H9 (cell line): ENCODE measurements around the gene LGALS12. TPM values are rescaled to one million over a fixed set of nuclear protein-coding genes. Genes with fewer than 3 reads are reported as not detected.

Experiments used
- DNase-seq: peaks from one replicate; pipeline ENCODE4 v3.0.0-alpha.2; 2017
- H2AFZ ChIP-seq: one replicate; pipeline ENCODE4 v1.6.1; 2013; ENCODE audit warnings: mild to moderate bottlenecking, low read length, control low read depth, moderate library complexity
- H2AK5ac ChIP-seq: 2 replicates; pipeline ENCODE4 v1.6.1; 2013; ENCODE audit warnings: low read length, control low read depth, mixed read lengths; ENCODE audit not compliant: insufficient read length
- H2BK120ac ChIP-seq: one replicate; pipeline ENCODE4 v1.6.1; 2013; ENCODE audit warnings: low read depth, mild to moderate bottlenecking, low read length, control low read depth, inconsistent platforms; ENCODE audit not compliant: poor library complexity, severe bottlenecking
- H2BK12ac ChIP-seq: 2 replicates; pipeline ENCODE4 v1.6.1; 2013; ENCODE audit warnings: low read length, control low read depth, mixed read lengths, low read depth; ENCODE audit not compliant: insufficient read length
- H2BK15ac ChIP-seq: 2 replicates; pipeline ENCODE4 v1.6.1; 2013; ENCODE audit warnings: low read depth, low read length, control low read depth
- H2BK20ac ChIP-seq: one replicate; pipeline ENCODE4 v1.6.1; 2013; ENCODE audit warnings: low read depth, mild to moderate bottlenecking, low read length, control low read depth, inconsistent platforms; ENCODE audit not compliant: poor library complexity, severe bottlenecking
- H2BK5ac ChIP-seq: 2 replicates; pipeline ENCODE4 v1.6.1; 2013; ENCODE audit warnings: low read length, control low read depth, mixed read lengths; ENCODE audit not compliant: insufficient read length
- H3K14ac ChIP-seq: 2 replicates; pipeline ENCODE4 v1.6.1; 2013; ENCODE audit warnings: low read length, control low read depth; ENCODE audit not compliant: insufficient read depth
- H3K18ac ChIP-seq: 2 replicates; pipeline ENCODE4 v1.6.1; 2013; ENCODE audit warnings: low read depth, mild to moderate bottlenecking, mixed read lengths, low read length, control low read depth; ENCODE audit not compliant: insufficient read length
- H3K23ac ChIP-seq: 2 replicates; pipeline ENCODE4 v1.6.1; 2013; ENCODE audit warnings: low read length, control low read depth, mixed read lengths, low read depth; ENCODE audit not compliant: insufficient read length
- H3K23me2 ChIP-seq: 2 replicates; pipeline ENCODE4 v1.6.1; 2013; ENCODE audit warnings: low read depth, mild to moderate bottlenecking, mixed read lengths, low read length, control low read depth; ENCODE audit not compliant: insufficient read length, poor library complexity, severe bottlenecking
- H3K27ac ChIP-seq: 2 replicates; pipeline ENCODE4 v1.5.1; 2013; ENCODE audit warnings: low read length, control low read depth, mixed read lengths, low read depth; ENCODE audit not compliant: insufficient read length
- H3K27me3 ChIP-seq: 2 replicates; pipeline ENCODE4 v1.6.1; 2013; ENCODE audit warnings: low read length, control low read depth, inconsistent platforms; ENCODE audit not compliant: insufficient read depth
- H3K4ac ChIP-seq: 2 replicates; pipeline ENCODE4 v1.6.1; 2013; ENCODE audit warnings: low read depth, mild to moderate bottlenecking, control low read depth, inconsistent platforms, low read length, moderate library complexity
- H3K4me1 ChIP-seq: 2 replicates; pipeline ENCODE4 v1.6.1; 2013; ENCODE audit warnings: low read length, control low read depth, inconsistent platforms; ENCODE audit not compliant: insufficient read depth
- H3K4me2 ChIP-seq: 2 replicates; pipeline ENCODE4 v1.6.1; 2013; ENCODE audit warnings: low read length, control low read depth, mixed read lengths; ENCODE audit not compliant: insufficient read length, insufficient read depth
- H3K56ac ChIP-seq: 2 replicates; pipeline ENCODE4 v1.6.1; 2013; ENCODE audit warnings: low read depth, mild to moderate bottlenecking, mixed read lengths, low read length, control low read depth; ENCODE audit not compliant: insufficient read length
- H3K79me1 ChIP-seq: 2 replicates; pipeline ENCODE4 v1.6.1; 2013; ENCODE audit warnings: low read depth, mild to moderate bottlenecking, moderate library complexity, low read length, control low read depth, inconsistent platforms; ENCODE audit not compliant: insufficient read depth, poor library complexity, severe bottlenecking
- H3K79me2 ChIP-seq: 2 replicates; pipeline ENCODE4 v1.6.1; 2013; ENCODE audit warnings: low read length, control low read depth, inconsistent platforms; ENCODE audit not compliant: insufficient read depth
- H3K9ac ChIP-seq: 2 replicates; pipeline ENCODE4 v1.6.1; 2013; ENCODE audit warnings: low read length, control low read depth, mixed read lengths; ENCODE audit not compliant: insufficient read length; ENCODE audit errors: extremely low read depth
- H3K9me3 ChIP-seq: one replicate; pipeline ENCODE4 v1.6.1; 2013; ENCODE audit warnings: low read depth, low read length, inconsistent platforms; ENCODE audit not compliant: control insufficient read depth
- H3T11ph ChIP-seq: one replicate; pipeline ENCODE4 v1.6.1; 2013; ENCODE audit warnings: mild to moderate bottlenecking, low read length, control low read depth, inconsistent platforms
- H4K20me1 ChIP-seq: one replicate; pipeline ENCODE4 v1.6.1; 2013; ENCODE audit not compliant: control insufficient read depth, insufficient read length, insufficient read depth
- H4K5ac ChIP-seq: 2 replicates; pipeline ENCODE4 v1.6.1; 2013; ENCODE audit warnings: low read depth, mild to moderate bottlenecking, mixed read lengths, low read length, control low read depth; ENCODE audit not compliant: insufficient read length
- H4K8ac ChIP-seq: replicated peaks from 2 replicates; pipeline ENCODE4 v1.6.1; 2013; ENCODE audit warnings: low read length, control low read depth, mixed read lengths, low read depth; ENCODE audit not compliant: insufficient read length
- H4K91ac ChIP-seq: 2 replicates; pipeline ENCODE4 v1.6.1; 2013; ENCODE audit warnings: low read depth, mild to moderate bottlenecking, moderate library complexity, mixed read lengths, low read length, control low read depth; ENCODE audit not compliant: insufficient read length
- H3K27ac Mint-ChIP-seq, 3 experiments: 2 replicates in 2 of 3; 3 replicates in 1 of 3; pipeline ENCODE4 v1.8.0; 2020 to 2021; ENCODE audit warnings: mixed read lengths in 3 of 3, mild to moderate bottlenecking in 1 of 3, moderate library complexity in 1 of 3
- H3K27me3 Mint-ChIP-seq: 2 replicates; pipeline ENCODE4 v1.8.0; 2021; ENCODE audit warnings: low read depth, mild to moderate bottlenecking, moderate library complexity, mixed read lengths
- H3K36me3 Mint-ChIP-seq, 3 experiments: 2 replicates in 2 of 3; 3 replicates in 1 of 3; pipeline ENCODE4 v1.8.0; 2020 to 2021; ENCODE audit warnings: low read depth in 3 of 3, mixed read lengths in 3 of 3; ENCODE audit not compliant: insufficient read depth in 1 of 3
- H3K4me1 Mint-ChIP-seq, 2 experiments: 2 replicates each; pipeline ENCODE4 v1.8.0; 2020; ENCODE audit warnings: mixed read lengths in 2 of 2
- H3K4me3 Mint-ChIP-seq, 2 experiments: 2 replicates in 1 of 2; 3 replicates in 1 of 2; pipeline ENCODE4 v1.8.0; 2020 to 2021; ENCODE audit warnings: mild to moderate bottlenecking in 2 of 2, mixed read lengths in 2 of 2, moderate library complexity in 1 of 2
- H3K9me3 Mint-ChIP-seq, 2 experiments: 2 replicates in 1 of 2; 3 replicates in 1 of 2; pipeline ENCODE4 v1.8.0; 2020; ENCODE audit warnings: mild to moderate bottlenecking in 2 of 2, mixed read lengths in 2 of 2, moderate library complexity in 1 of 2
- WGBS: extraction: QIAGEN DNeasy Blood & Tissue Kit; methylation state at CpG from one replicate; pipeline ENCODE4 v1.1.7; 2013; ENCODE audit warnings: missing lambda C conversion rate, low lambda C conversion rate, mixed read lengths; ENCODE audit not compliant: insufficient read length; ENCODE audit errors: extremely low coverage; 5-methylcytosine and 5-hydroxymethylcytosine counted together
- total RNA-seq: library from RNA; stranded (reverse); gene quantifications from 2 replicates; pipeline ENCODE4 v1.2.1, GENCODE V29; 2021
- TF ChIP-seq, protein P1 (sequence below): fragments of 200-600 bp; sonication (generic); conservative IDR thresholded peaks from 3 replicates; pipeline ENCODE4 v1.8.0; 2021; ENCODE audit warnings: antibody characterized with exemption, mild to moderate bottlenecking

Gene LGALS12
- total RNA-seq, 1 experiment from 2014 or later: 1.9 TPM

DNA sequence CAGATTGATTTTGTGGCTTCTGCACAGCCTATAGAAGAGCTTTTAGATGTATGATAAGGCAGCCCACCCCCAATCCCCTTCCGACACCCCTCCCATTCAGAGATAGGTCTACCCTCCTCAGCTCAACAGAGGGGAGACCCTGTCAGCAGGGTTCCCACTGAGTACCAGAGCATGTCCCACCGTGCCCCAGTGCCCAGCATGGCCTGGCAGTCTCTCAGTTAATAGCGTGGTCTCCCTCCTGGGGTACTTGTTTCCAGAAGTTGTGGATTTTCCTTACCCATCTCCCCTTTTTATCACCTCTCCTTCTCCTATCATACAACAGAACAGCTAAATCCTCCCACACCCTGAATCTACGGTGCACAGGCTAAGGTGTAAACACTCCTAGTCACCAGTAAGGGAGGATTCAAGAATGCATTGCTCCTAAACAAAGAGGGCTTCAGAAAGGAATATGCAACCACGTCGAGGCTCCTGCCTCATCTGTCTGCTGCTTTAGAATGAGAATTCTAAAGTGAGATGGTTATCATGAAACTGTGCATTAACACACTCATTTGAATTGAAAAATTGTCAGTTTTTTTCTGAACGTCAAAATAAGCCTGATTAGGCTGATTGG, 50.6 kb downstream of the LGALS12 start:
- H2BK20ac ChIP-seq: no peak overlapping the region
- WGBS: no CpG with 5 or more reads among the region's 7 CpGs

More for the DNA sequence above, 50.6 kb downstream of the LGALS12 start:
- H3K27me3 ChIP-seq: no peaks in the 10 kb centered on the region
- no peaks in the 10 kb centered on the region for H3K9me3 ChIP-seq
- H3K4me2 ChIP-seq: no peak overlapping the region
- H3K79me1 ChIP-seq: no peaks in the 10 kb centered on the region
- Mint-ChIP-seq H3K9me3 (no peaks in the 10 kb centered on the region), H3K4me1 (peaks cover 34 to 50% of the 10 kb centered on the region in 2 experiments), H3K4me3 (no peak overlapping the region), H3K36me3 (no peaks in the 10 kb centered on the region), H3K27ac (no peak overlapping the region; a peak in 1 of 7 replicates), H3K27me3 (no peaks in the 10 kb centered on the region; the same call in 1 of the 2 replicates)
- H2AK5ac ChIP-seq: no peak overlapping the region
- no peak overlapping the region for H3K23ac ChIP-seq
- H4K8ac ChIP-seq: no peak overlapping the region
- no peaks in the 10 kb centered on the region for H3K79me2 ChIP-seq
- no peak overlapping the region for H2AFZ ChIP-seq
- H4K20me1 ChIP-seq: no peaks in the 10 kb centered on the region
- H3K4ac ChIP-seq: no peak overlapping the region
- H4K5ac ChIP-seq: no peak overlapping the region
- no peak overlapping the region for H4K91ac ChIP-seq
- DNase-seq: peak; percentile 25
- H3T11ph ChIP-seq: no peak overlapping the region
- H2BK15ac ChIP-seq: no peak overlapping the region
- no peak overlapping the region for H2BK5ac ChIP-seq
- H3K18ac ChIP-seq: no peak overlapping the region
- no peak overlapping the region for H2BK12ac ChIP-seq
- H3K23me2 ChIP-seq: no peaks in the 10 kb centered on the region
- H3K14ac ChIP-seq: no peak overlapping the region
- TF ChIP-seq, protein P1, sequence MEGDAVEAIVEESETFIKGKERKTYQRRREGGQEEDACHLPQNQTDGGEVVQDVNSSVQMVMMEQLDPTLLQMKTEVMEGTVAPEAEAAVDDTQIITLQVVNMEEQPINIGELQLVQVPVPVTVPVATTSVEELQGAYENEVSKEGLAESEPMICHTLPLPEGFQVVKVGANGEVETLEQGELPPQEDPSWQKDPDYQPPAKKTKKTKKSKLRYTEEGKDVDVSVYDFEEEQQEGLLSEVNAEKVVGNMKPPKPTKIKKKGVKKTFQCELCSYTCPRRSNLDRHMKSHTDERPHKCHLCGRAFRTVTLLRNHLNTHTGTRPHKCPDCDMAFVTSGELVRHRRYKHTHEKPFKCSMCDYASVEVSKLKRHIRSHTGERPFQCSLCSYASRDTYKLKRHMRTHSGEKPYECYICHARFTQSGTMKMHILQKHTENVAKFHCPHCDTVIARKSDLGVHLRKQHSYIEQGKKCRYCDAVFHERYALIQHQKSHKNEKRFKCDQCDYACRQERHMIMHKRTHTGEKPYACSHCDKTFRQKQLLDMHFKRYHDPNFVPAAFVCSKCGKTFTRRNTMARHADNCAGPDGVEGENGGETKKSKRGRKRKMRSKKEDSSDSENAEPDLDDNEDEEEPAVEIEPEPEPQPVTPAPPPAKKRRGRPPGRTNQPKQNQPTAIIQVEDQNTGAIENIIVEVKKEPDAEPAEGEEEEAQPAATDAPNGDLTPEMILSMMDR: no peak
- H3K9ac ChIP-seq: no peak overlapping the region
- no peak overlapping the region for H3K27ac ChIP-seq
- 0 out of 2 replicates have a peak, but pooled peaks cover 4% of the 10 kb centered on the region for H3K4me1 ChIP-seq
- H2BK120ac ChIP-seq: no peak overlapping the region
- H3K56ac ChIP-seq: no peak overlapping the region
